HepG2 (cell line): ENCODE results near the gene KHDC1. TPM values are rescaled to one million over a fixed set of nuclear protein-coding genes. Genes with fewer than 3 reads are reported as not detected.
"Not testable (repeated sequence)": the region's sequence is repeated elsewhere in the genome, so short reads cannot be mapped to it uniquely, and the experiment has no call there.

ENCODE experiments used
- ATAC-seq: fragments of 200-7000 bp; cut with Tn5 transposase; 3 replicates; pipeline ENCODE4 v1.9.1; 2020; ENCODE audit warnings: mild to moderate bottlenecking, moderate library complexity
- BruUV-seq: library from RNA; stranded (reverse); fragments of 400-500 nt; replicated peaks from 2 replicates; lab custom pipeline; 2021; lab: Mats Ljungman, UMichigan
- CTCF ChIA-PET: fragments of 300-600 bp; formaldehyde crosslinking; extraction: SDS; loops from one replicate; lab custom pipeline; 2021; ENCODE audit warnings: low total read pairs, inconsistent platforms, low intra/inter-chr PET ratio; lab: Yijun Ruan, JAX
- POLR2A ChIA-PET: fragments of 350-600 bp; sonication (Branson Sonifier 250); formaldehyde crosslinking; loops from one replicate; lab custom pipeline; 2020; ENCODE audit warnings: antibody characterized with exemption, inconsistent platforms; lab: Yijun Ruan, JAX
- DNase-seq: peaks from one replicate; pipeline ENCODE4 v3.0.0-alpha.2; 2015; ENCODE audit warnings: low spot score
- FAIRE-seq: peaks from 3 replicates; lab custom pipeline; 2011; peaks lifted over from hg19 to GRCh38; lab: Jason Lieb, UNC
- H2AFZ ChIP-seq: one replicate; pipeline ENCODE4 v1.6.1; 2011; ENCODE audit warnings: low read length, inconsistent platforms
- H3K27ac ChIP-seq: fragments of 300-600 bp; 3 replicates; pipeline ENCODE4 v1.8.0; 2011; ENCODE audit warnings: mixed run types, mild to moderate bottlenecking, mixed read lengths, low read length, inconsistent platforms; ENCODE audit not compliant: insufficient read depth; ENCODE audit errors: extremely low read length
- H3K27me3 ChIP-seq, 2 experiments: fragments of 200-600 bp in 1 of 2; 2 replicates in 1 of 2; 3 replicates in 1 of 2; pipeline versions ENCODE4 v1.6.0 to v1.8.0; 2011; ENCODE audit warnings: low read length in 2 of 2, mild to moderate bottlenecking in 2 of 2, moderate library complexity in 2 of 2, inconsistent platforms in 1 of 2; ENCODE audit not compliant: insufficient read depth in 2 of 2, control insufficient read depth in 1 of 2
- H3K36me3 ChIP-seq, 2 experiments: fragments of 200-600 bp in 1 of 2; replicated peaks in 1 of 2; 2 replicates in 1 of 2; 3 replicates in 1 of 2; pipeline versions ENCODE4 v1.5.1 to v1.8.0; 2011; ENCODE audit warnings: low read length in 2 of 2, inconsistent platforms in 1 of 2; ENCODE audit not compliant: insufficient read depth in 2 of 2, control insufficient read depth in 1 of 2
- H3K4me1 ChIP-seq: 2 replicates; pipeline ENCODE4 v1.5.1; 2012; ENCODE audit warnings: low read length, inconsistent platforms; ENCODE audit not compliant: insufficient read depth
- H3K4me2 ChIP-seq: 2 replicates; pipeline ENCODE4 v1.6.0; 2011; ENCODE audit warnings: low read depth, low read length, inconsistent platforms
- H3K4me3 ChIP-seq, 3 experiments: fragments of 200-600 bp in 1 of 3; sonication (generic), shearing (Covaris generic) in 1 of 3; replicated peaks in 1 of 3; 2 replicates each; pipeline ENCODE4 v1.5.1; 2011 to 2016; ENCODE audit warnings: low read length in 3 of 3, inconsistent platforms in 2 of 3, low read depth in 2 of 3, mild to moderate bottlenecking in 2 of 3, control low read depth in 1 of 3, mixed read lengths in 1 of 3; ENCODE audit not compliant: insufficient read depth in 1 of 3
- H3K79me2 ChIP-seq: one replicate; pipeline ENCODE4 v1.6.1; 2011; ENCODE audit warnings: low read length, inconsistent platforms; ENCODE audit not compliant: insufficient read depth
- H3K9ac ChIP-seq: 2 replicates; pipeline ENCODE4 v1.6.0; 2011; ENCODE audit warnings: mild to moderate bottlenecking, low read depth, low read length, inconsistent platforms; ENCODE audit not compliant: insufficient read depth
- H3K9me3 ChIP-seq: 2 replicates; pipeline ENCODE4 v1.5.1; 2012; ENCODE audit warnings: mild to moderate bottlenecking, low read length
- H4K20me1 ChIP-seq: 2 replicates; pipeline ENCODE4 v1.6.0; 2011; ENCODE audit warnings: inconsistent platforms, mild to moderate bottlenecking, low read length, moderate library complexity; ENCODE audit not compliant: insufficient read depth
- CC2D1A ChIP-seq: sonication (generic); formaldehyde crosslinking; IDR thresholded peaks from 2 replicates; pipeline ENCODE4 v1.8.1; 2023; ENCODE audit warnings: mild to moderate bottlenecking, missing genetic modification reagents
- MYC ChIP-seq: sonication (generic); formaldehyde crosslinking; IDR thresholded peaks from 2 replicates; pipeline ENCODE4 v1.9.0; 2021; ENCODE audit warnings: missing genetic modification reagents, borderline replicate concordance
- MYNN ChIP-seq: sonication (generic); formaldehyde crosslinking; IDR thresholded peaks from 2 replicates; pipeline ENCODE4 v1.4.0; 2020; ENCODE audit warnings: mild to moderate bottlenecking, low read depth, missing genetic modification reagents
- WGBS: methylation state at CpG from one replicate; pipeline ENCODE4 v1.1.6; 2017; ENCODE audit warnings: low lambda C conversion rate; 5-methylcytosine and 5-hydroxymethylcytosine counted together
- in situ Hi-C: cut with HindIII; loops from 2 replicates; pipeline ENCODE4 v1.10.0; 2017; ENCODE audit warnings: low pct_unique_long_range_greater_than_20kb; ENCODE audit not compliant: extremely low pct_ligation_motif_present
- intact Hi-C: fragments of 100-400 bp; cut with micrococcal nuclease; formaldehyde crosslinking; loops from one replicate; pipeline ENCODE4 v1.10.0; 2022; ENCODE audit not compliant: unreplicated experiment
- polyA plus RNA-seq, 8 experiments: library from polyadenylated mRNA; depleted of rRNA in 3 of 8; stranded (reverse) in 7 of 8; unstranded in 1 of 8; fragments of >200 nt; fragmentation: Illumina TruSeq in 4 of 8; extraction: Trizol in 4 of 8; gene quantifications; 2 replicates each; pipeline versions ENCODE4 v1.2.1 to v1.2.3, GENCODE V29; 2011 to 2016; ENCODE audit warnings: low read depth in 4 of 8, missing spikeins in 1 of 8, mixed read lengths in 1 of 8; ENCODE audit not compliant: insufficient read depth in 1 of 8
- total RNA-seq, 5 experiments: library from RNA; depleted of rRNA; stranded (reverse); fragments of >200 nt; fragmentation: Illumina TruSeq; extraction: Trizol; gene quantifications; 2 replicates each; pipeline ENCODE4 v1.2.3, GENCODE V29; 2016; ENCODE audit warnings: low read depth in 1 of 5
- TF ChIP-seq, protein P1 (sequence below): sonication (generic); formaldehyde crosslinking; IDR thresholded peaks from 2 replicates; pipeline ENCODE4 v1.5.0; 2020; ENCODE audit warnings: mild to moderate bottlenecking, missing genetic modification reagents, moderate library complexity
- TF ChIP-seq, protein P2 (sequence below): sonication (generic); formaldehyde crosslinking; IDR thresholded peaks from 2 replicates; pipeline ENCODE4 v1.4.0; 2020; ENCODE audit warnings: missing genetic modification reagents

The KHDC1 gene
- total and polyA plus RNA-seq, 2 of the 13 experiments (the other 11 are each of a cell fraction or from before 2014, with no cell fraction given): not detected

DNA sequence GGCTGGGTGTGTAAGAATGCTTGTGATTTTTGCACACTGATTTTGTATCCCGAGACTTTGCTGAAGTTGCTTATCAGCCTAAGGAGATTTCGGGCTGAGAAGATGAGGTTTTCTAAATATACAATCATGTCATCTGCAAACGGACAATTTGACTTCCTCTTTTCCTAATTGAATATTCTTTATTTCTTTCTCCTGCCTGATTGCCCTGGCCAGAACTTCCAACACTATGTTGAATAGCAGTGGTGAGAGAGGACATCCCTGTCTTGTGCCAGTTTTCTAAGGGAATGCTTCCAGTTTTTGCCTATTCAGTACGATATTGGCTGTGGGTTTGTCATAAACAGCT lies 47.5 kb upstream of the KHDC1 start:
- H3K9me3 ChIP-seq, BruUV-seq, H3K36me3 ChIP-seq, intact Hi-C loops, H3K9ac ChIP-seq, in situ Hi-C loops, H2AFZ ChIP-seq, H4K20me1 ChIP-seq, H3K79me2 ChIP-seq, FAIRE-seq, CTCF ChIA-PET, H3K27ac ChIP-seq, H3K4me1 ChIP-seq, ATAC-seq, H3K4me2 ChIP-seq, DNase-seq, H3K4me3 ChIP-seq, POLR2A ChIA-PET: not testable (repeated sequence)
- WGBS: 25% methylated on average over 4 of the region's 4 CpGs
- H3K27me3 ChIP-seq: peaks cover 0 to 13% of the 10 kb centered on the region in 2 experiments; a peak in 3 of 5 replicates

DNA sequence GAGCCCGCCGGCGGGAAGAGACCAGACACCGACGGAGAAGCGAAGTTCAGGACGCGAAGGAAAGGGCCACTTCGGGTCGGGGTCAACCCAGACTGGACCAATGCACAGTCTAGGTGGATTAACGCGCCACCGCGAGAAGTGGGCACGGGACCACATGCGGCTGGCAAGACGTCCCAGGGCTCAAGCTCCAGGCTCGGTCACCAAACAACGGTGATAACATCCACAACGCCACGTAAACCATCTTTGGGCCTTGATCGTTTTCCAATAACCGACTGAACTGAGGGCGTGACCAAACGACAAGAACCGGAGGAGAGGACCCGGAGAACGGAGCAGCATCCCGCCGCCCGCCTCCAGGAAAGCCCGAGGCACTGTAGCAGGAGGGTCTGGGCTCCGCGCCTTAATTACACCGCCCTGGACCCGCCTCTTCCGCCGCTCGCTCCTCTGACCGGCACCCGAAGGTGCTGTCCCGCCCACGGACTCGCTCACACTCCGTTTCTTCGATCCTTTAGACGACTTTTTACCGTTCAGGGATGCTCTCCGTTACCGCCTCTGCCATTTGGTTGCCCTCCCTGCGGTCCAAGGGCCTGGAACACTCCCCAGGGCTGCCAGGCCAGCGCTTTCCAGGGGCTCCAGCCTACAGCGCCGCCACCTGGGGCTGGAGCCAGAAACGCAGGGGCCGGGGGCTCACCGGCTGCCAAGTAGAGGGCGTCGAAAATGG lies 46.9 kb upstream of the KHDC1 start:
- TF ChIP-seq MYNN (no peak), MYC (CRISPR knock-in tag) (no peak), CC2D1A (CRISPR knock-in tag) (no peak)
- TF ChIP-seq, protein P1, sequence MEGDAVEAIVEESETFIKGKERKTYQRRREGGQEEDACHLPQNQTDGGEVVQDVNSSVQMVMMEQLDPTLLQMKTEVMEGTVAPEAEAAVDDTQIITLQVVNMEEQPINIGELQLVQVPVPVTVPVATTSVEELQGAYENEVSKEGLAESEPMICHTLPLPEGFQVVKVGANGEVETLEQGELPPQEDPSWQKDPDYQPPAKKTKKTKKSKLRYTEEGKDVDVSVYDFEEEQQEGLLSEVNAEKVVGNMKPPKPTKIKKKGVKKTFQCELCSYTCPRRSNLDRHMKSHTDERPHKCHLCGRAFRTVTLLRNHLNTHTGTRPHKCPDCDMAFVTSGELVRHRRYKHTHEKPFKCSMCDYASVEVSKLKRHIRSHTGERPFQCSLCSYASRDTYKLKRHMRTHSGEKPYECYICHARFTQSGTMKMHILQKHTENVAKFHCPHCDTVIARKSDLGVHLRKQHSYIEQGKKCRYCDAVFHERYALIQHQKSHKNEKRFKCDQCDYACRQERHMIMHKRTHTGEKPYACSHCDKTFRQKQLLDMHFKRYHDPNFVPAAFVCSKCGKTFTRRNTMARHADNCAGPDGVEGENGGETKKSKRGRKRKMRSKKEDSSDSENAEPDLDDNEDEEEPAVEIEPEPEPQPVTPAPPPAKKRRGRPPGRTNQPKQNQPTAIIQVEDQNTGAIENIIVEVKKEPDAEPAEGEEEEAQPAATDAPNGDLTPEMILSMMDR (CRISPR knock-in tag): 0 out of 2 replicates have a peak, but pooled peaks have one; percentile 7
- TF ChIP-seq, protein P2, sequence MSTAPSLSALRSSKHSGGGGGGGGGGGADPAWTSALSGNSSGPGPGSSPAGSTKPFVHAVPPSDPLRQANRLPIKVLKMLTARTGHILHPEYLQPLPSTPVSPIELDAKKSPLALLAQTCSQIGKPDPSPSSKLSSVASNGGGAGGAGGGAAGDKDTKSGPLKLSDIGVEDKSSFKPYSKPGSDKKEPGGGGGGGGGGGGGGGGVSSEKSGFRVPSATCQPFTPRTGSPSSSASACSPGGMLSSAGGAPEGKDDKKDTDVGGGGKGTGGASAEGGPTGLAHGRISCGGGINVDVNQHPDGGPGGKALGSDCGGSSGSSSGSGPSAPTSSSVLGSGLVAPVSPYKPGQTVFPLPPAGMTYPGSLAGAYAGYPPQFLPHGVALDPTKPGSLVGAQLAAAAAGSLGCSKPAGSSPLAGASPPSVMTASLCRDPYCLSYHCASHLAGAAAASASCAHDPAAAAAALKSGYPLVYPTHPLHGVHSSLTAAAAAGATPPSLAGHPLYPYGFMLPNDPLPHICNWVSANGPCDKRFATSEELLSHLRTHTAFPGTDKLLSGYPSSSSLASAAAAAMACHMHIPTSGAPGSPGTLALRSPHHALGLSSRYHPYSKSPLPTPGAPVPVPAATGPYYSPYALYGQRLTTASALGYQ (CRISPR knock-in tag): no peak
- WGBS: 48% methylated on average over 53 of the region's 59 CpGs
- H3K36me3 ChIP-seq: no peaks in the 10 kb centered on the region
- intact Hi-C loops (no loop called here), in situ Hi-C loops (no loop called here)
- no peak for FAIRE-seq
- POLR2A ChIA-PET: no interaction called here
- no peak for ATAC-seq
- CTCF ChIA-PET: no interaction called here
- peaks cover 0 to 13% of the 10 kb centered on the region in 2 experiments; a peak in 3 of 5 replicates for H3K27me3 ChIP-seq
- H3K79me2 ChIP-seq: no peaks in the 10 kb centered on the region
- DNase-seq: no peak
- H3K9ac ChIP-seq: no peak overlapping the region
- H3K4me2 ChIP-seq: no peak overlapping the region
- BruUV-seq: no TSS peak
- no peak overlapping the region for H3K4me3 ChIP-seq
- H3K4me1 ChIP-seq: no peaks in the 10 kb centered on the region
- no peak overlapping the region for H2AFZ ChIP-seq
- no peak overlapping the region for H3K27ac ChIP-seq
- no peaks in the 10 kb centered on the region for H4K20me1 ChIP-seq
- H3K9me3 ChIP-seq: no peaks in the 10 kb centered on the region
